ENCODE data around the gene SSC5D. TPM values are rescaled to one million over a fixed set of nuclear protein-coding genes. Genes with fewer than 3 reads are reported as not detected.
A peak's percentile ranks its signal among the peaks of the same experiment; 100 is the strongest.

Gene SSC5D
- total and polyA plus RNA-seq, 9 of the 15 experiments (the other 6 are each of a cell fraction or from before 2014, with no cell fraction given), result 0.04 to 0.71 (median 0.14) TPM; not detected in 2

DNA sequence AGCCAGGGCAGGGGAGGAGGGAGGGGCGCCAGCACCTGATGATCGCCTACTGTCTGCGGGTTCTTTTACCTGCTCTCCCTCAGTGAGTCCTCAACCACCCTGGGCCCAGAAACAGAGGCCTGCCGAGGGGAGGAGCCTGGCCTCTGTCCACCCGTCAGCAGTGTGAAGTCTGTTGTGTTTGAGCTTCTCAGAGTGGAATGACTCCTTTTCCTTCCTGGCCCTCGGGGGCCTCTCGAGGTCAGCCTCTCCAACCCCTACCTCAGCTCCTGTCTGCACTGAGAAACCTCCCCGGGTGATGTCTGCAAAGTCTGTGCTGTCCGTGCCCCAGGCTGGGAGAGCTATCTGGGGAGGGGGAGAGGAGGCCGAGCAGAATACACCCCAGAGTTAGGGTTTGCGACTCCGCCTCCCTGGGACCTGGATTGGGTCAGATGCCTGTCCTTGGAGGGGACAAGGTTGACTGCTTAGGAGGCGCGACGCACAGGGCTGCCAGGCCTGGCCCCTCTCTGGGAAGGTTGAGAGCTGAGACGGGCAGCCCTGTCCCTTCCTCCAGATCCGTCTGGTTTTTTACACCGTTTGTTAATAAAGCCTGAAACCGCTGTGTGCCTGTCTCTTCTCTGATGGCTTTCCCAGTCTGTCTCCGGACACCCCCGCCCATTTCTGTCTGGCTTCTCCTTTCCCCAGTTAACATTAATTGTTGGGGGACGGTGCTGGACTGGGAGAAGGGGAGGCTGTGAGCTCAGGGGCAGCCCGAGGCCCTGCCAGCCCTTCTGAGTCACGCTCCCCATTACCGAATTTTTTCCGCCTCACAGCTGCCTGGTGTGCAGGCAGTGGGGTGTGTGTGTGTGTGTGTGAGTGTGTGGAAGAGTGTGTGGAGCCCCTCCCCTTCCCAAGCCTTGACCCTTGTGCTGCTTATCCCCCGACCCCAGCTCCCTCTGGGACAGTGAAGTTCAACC, 989 bp upstream of the SSC5D start (continued):
- TF ChIP-seq, protein P1, sequence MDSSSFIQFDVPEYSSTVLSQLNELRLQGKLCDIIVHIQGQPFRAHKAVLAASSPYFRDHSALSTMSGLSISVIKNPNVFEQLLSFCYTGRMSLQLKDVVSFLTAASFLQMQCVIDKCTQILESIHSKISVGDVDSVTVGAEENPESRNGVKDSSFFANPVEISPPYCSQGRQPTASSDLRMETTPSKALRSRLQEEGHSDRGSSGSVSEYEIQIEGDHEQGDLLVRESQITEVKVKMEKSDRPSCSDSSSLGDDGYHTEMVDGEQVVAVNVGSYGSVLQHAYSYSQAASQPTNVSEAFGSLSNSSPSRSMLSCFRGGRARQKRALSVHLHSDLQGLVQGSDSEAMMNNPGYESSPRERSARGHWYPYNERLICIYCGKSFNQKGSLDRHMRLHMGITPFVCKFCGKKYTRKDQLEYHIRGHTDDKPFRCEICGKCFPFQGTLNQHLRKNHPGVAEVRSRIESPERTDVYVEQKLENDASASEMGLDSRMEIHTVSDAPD (CRISPR knock-in tag; IDR thresholded peaks at IDR 0.05), result no peak
- no peak for TF ChIP-seq BRCA1 (IDR thresholded peaks at IDR 0.05)
- no peak for TF ChIP-seq BRCA1 (CRISPR knock-in tag; IDR thresholded peaks at IDR 0.05)
- TF ChIP-seq HOXB6 (CRISPR knock-in tag; IDR thresholded peaks at IDR 0.05; ENCODE audit: borderline replicate concordance), result no peak
- no peak for TF ChIP-seq TOE1 (IDR thresholded peaks at IDR 0.05; ENCODE audit: borderline replicate concordance)
- TF ChIP-seq TOE1 (CRISPR knock-in tag; IDR thresholded peaks at IDR 0.05; ENCODE audit: borderline replicate concordance, low read depth), result no peak
- TF ChIP-seq ZNF764 (CRISPR knock-in tag; IDR thresholded peaks at IDR 0.05; ENCODE audit: low read depth), result no peak
- TF ChIP-seq RBM25 (IDR thresholded peaks at IDR 0.05; ENCODE audit: low read depth, low read length, severe bottlenecking), result no peak
- no peak for TF ChIP-seq TAF7 (tag; IDR thresholded peaks at IDR 0.05)
- peak; percentile 75 for TF ChIP-seq SMARCE1 (IDR thresholded peaks at IDR 0.05)
- no peak for TF ChIP-seq RAD21 (CRISPR knock-in tag; conservative IDR thresholded peaks at IDR 0.05 in 1 of 2, IDR thresholded peaks at IDR 0.05 in 1 of 2)
- TF ChIP-seq TAF15 (IDR thresholded peaks at IDR 0.05; ENCODE audit: low read depth, low read length), result no peak
- no peak for TF ChIP-seq MYBL2 (IDR thresholded peaks at IDR 0.05; ENCODE audit: low read depth)
- TF ChIP-seq MYBL2 (CRISPR knock-in tag; IDR thresholded peaks at IDR 0.05; ENCODE audit: borderline replicate concordance), result no peak
- TF ChIP-seq ZBED1 (IDR thresholded peaks at IDR 0.05), result no peak
- no peak for TF ChIP-seq HDAC2 (IDR thresholded peaks at IDR 0.05)
- TF ChIP-seq, protein P2, sequence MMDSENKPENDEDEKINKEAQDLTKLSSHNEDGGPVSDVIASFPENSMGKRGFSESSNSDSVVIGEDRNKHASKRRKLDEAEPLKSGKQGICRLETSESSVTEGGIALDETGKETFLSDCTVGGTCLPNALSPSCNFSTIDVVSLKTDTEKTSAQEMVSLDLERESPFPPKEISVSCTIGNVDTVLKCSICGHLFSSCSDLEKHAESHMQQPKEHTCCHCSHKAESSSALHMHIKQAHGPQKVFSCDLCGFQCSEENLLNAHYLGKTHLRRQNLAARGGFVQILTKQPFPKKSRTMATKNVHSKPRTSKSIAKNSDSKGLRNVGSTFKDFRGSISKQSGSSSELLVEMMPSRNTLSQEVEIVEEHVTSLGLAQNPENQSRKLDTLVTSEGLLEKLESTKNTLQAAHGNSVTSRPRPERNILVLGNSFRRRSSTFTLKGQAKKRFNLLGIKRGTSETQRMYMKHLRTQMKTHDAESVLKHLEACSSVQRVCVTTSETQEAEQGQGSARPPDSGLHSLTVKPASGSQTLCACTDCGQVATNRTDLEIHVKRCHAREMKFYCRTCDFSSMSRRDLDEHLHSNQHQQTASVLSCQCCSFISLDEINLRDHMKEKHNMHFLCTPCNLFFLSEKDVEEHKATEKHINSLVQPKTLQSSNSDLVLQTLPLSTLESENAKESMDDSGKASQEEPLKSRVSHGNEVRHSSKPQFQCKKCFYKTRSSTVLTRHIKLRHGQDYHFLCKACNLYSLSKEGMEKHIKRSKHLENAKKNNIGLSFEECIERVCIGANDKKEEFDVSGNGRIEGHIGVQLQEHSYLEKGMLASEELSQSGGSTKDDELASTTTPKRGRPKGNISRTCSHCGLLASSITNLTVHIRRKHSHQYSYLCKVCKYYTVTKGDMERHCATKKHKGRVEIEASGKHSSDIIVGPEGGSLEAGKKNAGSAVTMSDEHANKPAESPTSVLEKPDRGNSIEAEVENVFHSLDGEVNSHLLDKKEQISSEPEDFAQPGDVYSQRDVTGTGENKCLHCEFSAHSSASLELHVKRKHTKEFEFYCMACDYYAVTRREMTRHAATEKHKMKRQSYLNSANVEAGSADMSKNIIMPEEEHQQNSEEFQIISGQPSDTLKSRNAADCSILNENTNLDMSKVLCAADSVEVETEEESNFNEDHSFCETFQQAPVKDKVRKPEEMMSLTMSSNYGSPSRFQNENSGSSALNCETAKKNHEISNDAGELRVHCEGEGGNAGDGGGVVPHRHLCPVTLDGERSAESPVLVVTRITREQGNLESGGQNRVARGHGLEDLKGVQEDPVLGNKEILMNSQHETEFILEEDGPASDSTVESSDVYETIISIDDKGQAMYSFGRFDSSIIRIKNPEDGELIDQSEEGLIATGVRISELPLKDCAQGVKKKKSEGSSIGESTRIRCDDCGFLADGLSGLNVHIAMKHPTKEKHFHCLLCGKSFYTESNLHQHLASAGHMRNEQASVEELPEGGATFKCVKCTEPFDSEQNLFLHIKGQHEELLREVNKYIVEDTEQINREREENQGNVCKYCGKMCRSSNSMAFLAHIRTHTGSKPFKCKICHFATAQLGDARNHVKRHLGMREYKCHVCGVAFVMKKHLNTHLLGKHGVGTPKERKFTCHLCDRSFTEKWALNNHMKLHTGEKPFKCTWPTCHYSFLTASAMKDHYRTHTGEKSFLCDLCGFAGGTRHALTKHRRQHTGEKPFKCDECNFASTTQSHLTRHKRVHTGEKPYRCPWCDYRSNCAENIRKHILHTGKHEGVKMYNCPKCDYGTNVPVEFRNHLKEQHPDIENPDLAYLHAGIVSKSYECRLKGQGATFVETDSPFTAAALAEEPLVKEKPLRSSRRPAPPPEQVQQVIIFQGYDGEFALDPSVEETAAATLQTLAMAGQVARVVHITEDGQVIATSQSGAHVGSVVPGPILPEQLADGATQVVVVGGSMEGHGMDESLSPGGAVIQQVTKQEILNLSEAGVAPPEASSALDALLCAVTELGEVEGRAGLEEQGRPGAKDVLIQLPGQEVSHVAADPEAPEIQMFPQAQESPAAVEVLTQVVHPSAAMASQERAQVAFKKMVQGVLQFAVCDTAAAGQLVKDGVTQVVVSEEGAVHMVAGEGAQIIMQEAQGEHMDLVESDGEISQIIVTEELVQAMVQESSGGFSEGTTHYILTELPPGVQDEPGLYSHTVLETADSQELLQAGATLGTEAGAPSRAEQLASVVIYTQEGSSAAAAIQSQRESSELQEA (IDR thresholded peaks at IDR 0.05; ENCODE audit: low read depth), result no peak
- no peak for TF ChIP-seq HCFC1 (IDR thresholded peaks at IDR 0.05; ENCODE audit: low read depth, low read length)
